Choroid plexus epithelial cell (primary cell): ENCODE results near the gene RBM11.

Source experiments
- DNase-seq: peaks from one replicate; pipeline ENCODE4 v3.0.0-alpha.2; 2010; ENCODE audit warnings: low read depth
- H3K4me3 ChIP-seq: 2 replicates; pipeline ENCODE4 v1.5.1; 2011; ENCODE audit warnings: low read depth, mild to moderate bottlenecking, control low read depth, low read length, moderate library complexity
- CTCF ChIP-seq: conservative IDR thresholded peaks from 2 replicates; pipeline ENCODE4 v1.5.1; 2011; ENCODE audit warnings: low read depth, mild to moderate bottlenecking, control low read depth, inconsistent platforms, low read length, moderate library complexity

Gene RBM11

GRCh38 chr21:14235101-14235500 lies 19.1 kb downstream of the RBM11 start:
- no peak for DNase-seq
- TF ChIP-seq CTCF: no peak
- no peak overlapping the region for H3K4me3 ChIP-seq

DNA sequence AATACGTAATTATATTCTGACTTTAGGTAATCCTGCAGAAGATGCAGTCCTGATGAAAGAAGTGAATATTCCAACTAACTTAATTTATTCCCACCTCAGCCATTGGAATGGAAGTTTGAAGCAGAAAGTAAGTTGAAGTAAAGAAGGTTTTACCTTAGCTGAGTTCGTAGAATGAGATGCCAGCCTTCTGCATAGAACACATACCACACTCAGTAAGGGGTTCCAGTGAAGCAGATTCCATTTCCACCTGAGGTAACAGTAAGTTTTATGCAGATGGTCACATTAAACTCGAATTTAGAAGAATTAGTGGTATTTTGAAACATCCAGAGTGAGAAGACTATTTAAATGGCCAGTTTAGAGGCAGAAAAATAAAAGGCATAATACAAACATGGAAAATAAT lies 20.2 kb downstream of the RBM11 start:
- H3K4me3 ChIP-seq: no peak overlapping the region
- TF ChIP-seq CTCF: no peak
- no peak for DNase-seq

DNA sequence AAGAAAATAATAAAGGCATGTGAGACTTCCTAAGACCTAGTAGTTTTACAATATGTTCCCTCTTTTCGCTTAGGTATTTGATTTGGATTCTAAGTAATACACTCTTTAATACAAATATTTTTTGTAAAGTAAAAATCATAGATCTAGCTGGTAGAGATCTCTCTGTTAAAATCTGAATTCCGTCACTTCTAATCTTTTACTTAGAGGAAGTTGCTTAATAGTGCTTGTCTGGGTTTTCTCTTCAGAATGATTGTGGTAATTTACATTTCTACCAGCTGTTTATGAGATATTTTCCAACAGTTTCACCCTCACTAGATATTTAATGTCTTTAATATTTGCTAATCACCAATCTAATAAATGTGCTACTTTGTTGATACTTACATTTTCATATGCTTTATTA lies 23.3 kb downstream of the RBM11 start:
- no peak overlapping the region for H3K4me3 ChIP-seq
- TF ChIP-seq CTCF: no peak
- no peak for DNase-seq

DNA sequence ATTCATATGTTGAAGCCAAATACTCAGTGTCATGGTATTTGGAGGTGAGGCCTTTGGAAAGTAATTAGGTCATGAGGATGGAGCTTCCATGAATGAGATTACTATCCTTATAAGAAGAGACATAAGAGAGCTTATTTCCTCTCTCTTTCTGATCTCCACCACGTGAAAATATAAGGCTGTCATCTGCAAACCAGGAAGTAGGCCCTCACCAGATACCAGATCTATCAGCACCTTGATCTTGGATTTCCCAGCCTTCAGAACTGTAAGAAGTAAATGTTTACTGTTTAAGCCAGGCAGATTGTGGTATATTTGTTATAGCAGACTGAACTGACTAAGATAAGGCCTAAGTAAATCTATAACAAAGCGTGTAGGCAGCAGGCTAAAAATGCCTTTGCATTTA lies 25.3 kb downstream of the RBM11 start:
- TF ChIP-seq CTCF: no peak
- DNase-seq: no peak
- no peak overlapping the region for H3K4me3 ChIP-seq

DNA sequence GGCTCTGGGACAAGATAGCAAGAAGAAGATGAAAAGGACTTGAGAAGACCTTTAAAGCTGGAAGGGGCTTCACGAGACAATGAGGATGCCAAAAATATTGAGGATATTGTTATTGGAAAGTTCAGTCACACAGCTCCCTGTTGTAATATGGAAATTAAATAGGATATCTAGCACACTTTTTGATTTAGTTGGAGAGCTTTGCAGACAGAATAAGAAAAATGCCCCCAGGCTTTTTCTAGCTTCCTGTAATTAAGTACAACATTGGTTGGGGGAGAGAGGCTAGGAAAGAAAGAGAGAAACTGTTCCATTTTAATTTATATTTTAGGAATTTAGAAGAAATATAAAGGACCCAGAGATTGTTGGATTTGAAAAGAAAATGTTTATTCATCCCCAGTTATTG lies 27.5 kb downstream of the RBM11 start:
- H3K4me3 ChIP-seq: no peak overlapping the region
- no peak for TF ChIP-seq CTCF
- no peak for DNase-seq

DNA sequence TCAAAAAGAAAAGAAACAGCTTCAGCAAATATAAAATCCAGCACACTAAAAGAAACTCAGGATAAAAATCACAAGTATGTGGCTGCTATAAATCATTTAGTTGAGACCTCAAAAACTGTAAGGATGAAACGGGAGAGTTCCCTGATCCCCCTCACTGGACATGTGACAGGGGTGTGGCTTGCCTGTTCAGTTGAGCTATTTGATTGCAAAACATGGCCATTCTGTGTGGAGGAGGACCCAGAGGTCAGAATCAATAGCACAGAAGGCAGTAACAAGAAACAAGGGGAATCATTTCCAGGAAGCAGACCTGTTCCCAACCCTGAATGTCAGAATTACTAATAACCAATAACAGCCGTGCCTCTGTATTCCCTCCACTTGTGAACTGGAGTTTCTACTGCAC lies 27.9 kb downstream of the RBM11 start:
- no peak overlapping the region for H3K4me3 ChIP-seq
- TF ChIP-seq CTCF: no peak
- no peak for DNase-seq

- no peak overlapping the region for H3K4me3 ChIP-seq
- no peak for TF ChIP-seq CTCF
- DNase-seq: no peak
Observed at GRCh38 chr21:14244911-14245310, 29.0 kb downstream of the RBM11 start.
